Measurements from ENCODE around the gene AGER. TPM values are rescaled to one million over a fixed set of nuclear protein-coding genes. Genes with fewer than 3 reads are reported as not detected.
A peak's percentile ranks its signal among the peaks of the same experiment; 100 is the strongest.

Gene AGER
- total and polyA plus RNA-seq, 9 of the 15 experiments (the other 6 are each of a cell fraction or from before 2014, with no cell fraction given), result 1.2 to 11.5 (median 4.1) TPM

- TF ChIP-seq, protein P1, sequence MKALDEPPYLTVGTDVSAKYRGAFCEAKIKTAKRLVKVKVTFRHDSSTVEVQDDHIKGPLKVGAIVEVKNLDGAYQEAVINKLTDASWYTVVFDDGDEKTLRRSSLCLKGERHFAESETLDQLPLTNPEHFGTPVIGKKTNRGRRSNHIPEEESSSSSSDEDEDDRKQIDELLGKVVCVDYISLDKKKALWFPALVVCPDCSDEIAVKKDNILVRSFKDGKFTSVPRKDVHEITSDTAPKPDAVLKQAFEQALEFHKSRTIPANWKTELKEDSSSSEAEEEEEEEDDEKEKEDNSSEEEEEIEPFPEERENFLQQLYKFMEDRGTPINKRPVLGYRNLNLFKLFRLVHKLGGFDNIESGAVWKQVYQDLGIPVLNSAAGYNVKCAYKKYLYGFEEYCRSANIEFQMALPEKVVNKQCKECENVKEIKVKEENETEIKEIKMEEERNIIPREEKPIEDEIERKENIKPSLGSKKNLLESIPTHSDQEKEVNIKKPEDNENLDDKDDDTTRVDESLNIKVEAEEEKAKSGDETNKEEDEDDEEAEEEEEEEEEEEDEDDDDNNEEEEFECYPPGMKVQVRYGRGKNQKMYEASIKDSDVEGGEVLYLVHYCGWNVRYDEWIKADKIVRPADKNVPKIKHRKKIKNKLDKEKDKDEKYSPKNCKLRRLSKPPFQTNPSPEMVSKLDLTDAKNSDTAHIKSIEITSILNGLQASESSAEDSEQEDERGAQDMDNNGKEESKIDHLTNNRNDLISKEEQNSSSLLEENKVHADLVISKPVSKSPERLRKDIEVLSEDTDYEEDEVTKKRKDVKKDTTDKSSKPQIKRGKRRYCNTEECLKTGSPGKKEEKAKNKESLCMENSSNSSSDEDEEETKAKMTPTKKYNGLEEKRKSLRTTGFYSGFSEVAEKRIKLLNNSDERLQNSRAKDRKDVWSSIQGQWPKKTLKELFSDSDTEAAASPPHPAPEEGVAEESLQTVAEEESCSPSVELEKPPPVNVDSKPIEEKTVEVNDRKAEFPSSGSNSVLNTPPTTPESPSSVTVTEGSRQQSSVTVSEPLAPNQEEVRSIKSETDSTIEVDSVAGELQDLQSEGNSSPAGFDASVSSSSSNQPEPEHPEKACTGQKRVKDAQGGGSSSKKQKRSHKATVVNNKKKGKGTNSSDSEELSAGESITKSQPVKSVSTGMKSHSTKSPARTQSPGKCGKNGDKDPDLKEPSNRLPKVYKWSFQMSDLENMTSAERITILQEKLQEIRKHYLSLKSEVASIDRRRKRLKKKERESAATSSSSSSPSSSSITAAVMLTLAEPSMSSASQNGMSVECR (CRISPR knock-in tag; IDR thresholded peaks at IDR 0.05), result no peak
- TF ChIP-seq ZNF24 (IDR thresholded peaks at IDR 0.05) (no peak), ZNF586 (CRISPR knock-in tag; conservative IDR thresholded peaks at IDR 0.05) (no peak), THRB (CRISPR knock-in tag; conservative IDR thresholded peaks at IDR 0.05) (peak; percentile 84), KLF10 (CRISPR knock-in tag; IDR thresholded peaks at IDR 0.05) (no peak), BDP1 (IDR thresholded peaks at IDR 0.05; ENCODE audit: insufficient read depth, insufficient read length) (no peak), RFX1 (IDR thresholded peaks at IDR 0.05) (no peak), TAF15 (IDR thresholded peaks at IDR 0.05; ENCODE audit: low read depth, low read length) (no peak), EGR1 (conservative IDR thresholded peaks at IDR 0.05) (peak; percentile 37; the same call in 1 of the 2 replicates), POLR2AphosphoS2 (IDR thresholded peaks at IDR 0.05; ENCODE audit: low read length) (no peak; the same call in 1 of the 2 replicates), PHF20 (IDR thresholded peaks at IDR 0.05; ENCODE audit: partially characterized antibody) (no peak), ZNF764 (CRISPR knock-in tag; IDR thresholded peaks at IDR 0.05; ENCODE audit: low read depth) (no peak), SMARCA4 (IDR thresholded peaks at IDR 0.05) (peak; percentile 38), HMG20A (CRISPR knock-in tag; conservative IDR thresholded peaks at IDR 0.05) (no peak), SAFB (IDR thresholded peaks at IDR 0.05; ENCODE audit: borderline replicate concordance, low read depth, low read length) (no peak), HCFC1 (IDR thresholded peaks at IDR 0.05; ENCODE audit: low read depth, low read length) (no peak; the same call in 1 of the 2 replicates), ZNF695 (CRISPR knock-in tag; IDR thresholded peaks at IDR 0.05) (no peak), KDM2B (CRISPR knock-in tag; IDR thresholded peaks at IDR 0.05) (no peak), XRCC5 (IDR thresholded peaks at IDR 0.05; ENCODE audit: low read depth, low read length) (no peak)
- TF ChIP-seq, protein P2, sequence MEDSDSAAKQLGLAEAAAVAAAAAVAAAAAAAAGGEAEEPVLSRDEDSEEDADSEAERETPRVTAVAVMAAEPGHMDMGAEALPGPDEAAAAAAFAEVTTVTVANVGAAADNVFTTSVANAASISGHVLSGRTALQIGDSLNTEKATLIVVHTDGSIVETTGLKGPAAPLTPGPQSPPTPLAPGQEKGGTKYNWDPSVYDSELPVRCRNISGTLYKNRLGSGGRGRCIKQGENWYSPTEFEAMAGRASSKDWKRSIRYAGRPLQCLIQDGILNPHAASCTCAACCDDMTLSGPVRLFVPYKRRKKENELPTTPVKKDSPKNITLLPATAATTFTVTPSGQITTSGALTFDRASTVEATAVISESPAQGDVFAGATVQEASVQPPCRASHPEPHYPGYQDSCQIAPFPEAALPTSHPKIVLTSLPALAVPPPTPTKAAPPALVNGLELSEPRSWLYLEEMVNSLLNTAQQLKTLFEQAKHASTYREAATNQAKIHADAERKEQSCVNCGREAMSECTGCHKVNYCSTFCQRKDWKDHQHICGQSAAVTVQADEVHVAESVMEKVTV (CRISPR knock-in tag; IDR thresholded peaks at IDR 0.05), result peak; percentile 28; the same call in 1 of the 2 replicates
- TF ChIP-seq, protein P3, sequence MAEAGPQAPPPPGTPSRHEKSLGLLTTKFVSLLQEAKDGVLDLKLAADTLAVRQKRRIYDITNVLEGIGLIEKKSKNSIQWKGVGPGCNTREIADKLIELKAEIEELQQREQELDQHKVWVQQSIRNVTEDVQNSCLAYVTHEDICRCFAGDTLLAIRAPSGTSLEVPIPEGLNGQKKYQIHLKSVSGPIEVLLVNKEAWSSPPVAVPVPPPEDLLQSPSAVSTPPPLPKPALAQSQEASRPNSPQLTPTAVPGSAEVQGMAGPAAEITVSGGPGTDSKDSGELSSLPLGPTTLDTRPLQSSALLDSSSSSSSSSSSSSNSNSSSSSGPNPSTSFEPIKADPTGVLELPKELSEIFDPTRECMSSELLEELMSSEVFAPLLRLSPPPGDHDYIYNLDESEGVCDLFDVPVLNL (CRISPR knock-in tag; IDR thresholded peaks at IDR 0.05; ENCODE audit: low read depth), result no peak
Observed at GRCh38 chr6:32175711-32176475, 8.2 kb downstream of the AGER start, which contains the start of gene AGPAT1 (continued).
